Left renal pelvis (tissue), 4 donors: ENCODE measurements around the gene ABI3BP. TPM values are rescaled to one million over a fixed set of nuclear protein-coding genes. Genes with fewer than 3 reads are reported as not detected.
"Not testable (repeated sequence)": the region's sequence is repeated elsewhere in the genome, so short reads cannot be mapped to it uniquely, and the experiment has no call there.

Experiments used
- DNase-seq, 4 donors: peaks; one replicate each; pipeline ENCODE4 v3.0.0-alpha.2; 2013; ENCODE audit warnings: low read depth in 4 of 4, low spot score in 3 of 4
- polyA plus RNA-seq, 4 donors: library from polyadenylated mRNA; unstranded; fragments of 120-200 nt; gene quantifications; one replicate each; pipeline ENCODE4 v1.2.1, GENCODE V29; 2013; ENCODE audit not compliant: insufficient read length in 4 of 4

Gene ABI3BP, protein sequence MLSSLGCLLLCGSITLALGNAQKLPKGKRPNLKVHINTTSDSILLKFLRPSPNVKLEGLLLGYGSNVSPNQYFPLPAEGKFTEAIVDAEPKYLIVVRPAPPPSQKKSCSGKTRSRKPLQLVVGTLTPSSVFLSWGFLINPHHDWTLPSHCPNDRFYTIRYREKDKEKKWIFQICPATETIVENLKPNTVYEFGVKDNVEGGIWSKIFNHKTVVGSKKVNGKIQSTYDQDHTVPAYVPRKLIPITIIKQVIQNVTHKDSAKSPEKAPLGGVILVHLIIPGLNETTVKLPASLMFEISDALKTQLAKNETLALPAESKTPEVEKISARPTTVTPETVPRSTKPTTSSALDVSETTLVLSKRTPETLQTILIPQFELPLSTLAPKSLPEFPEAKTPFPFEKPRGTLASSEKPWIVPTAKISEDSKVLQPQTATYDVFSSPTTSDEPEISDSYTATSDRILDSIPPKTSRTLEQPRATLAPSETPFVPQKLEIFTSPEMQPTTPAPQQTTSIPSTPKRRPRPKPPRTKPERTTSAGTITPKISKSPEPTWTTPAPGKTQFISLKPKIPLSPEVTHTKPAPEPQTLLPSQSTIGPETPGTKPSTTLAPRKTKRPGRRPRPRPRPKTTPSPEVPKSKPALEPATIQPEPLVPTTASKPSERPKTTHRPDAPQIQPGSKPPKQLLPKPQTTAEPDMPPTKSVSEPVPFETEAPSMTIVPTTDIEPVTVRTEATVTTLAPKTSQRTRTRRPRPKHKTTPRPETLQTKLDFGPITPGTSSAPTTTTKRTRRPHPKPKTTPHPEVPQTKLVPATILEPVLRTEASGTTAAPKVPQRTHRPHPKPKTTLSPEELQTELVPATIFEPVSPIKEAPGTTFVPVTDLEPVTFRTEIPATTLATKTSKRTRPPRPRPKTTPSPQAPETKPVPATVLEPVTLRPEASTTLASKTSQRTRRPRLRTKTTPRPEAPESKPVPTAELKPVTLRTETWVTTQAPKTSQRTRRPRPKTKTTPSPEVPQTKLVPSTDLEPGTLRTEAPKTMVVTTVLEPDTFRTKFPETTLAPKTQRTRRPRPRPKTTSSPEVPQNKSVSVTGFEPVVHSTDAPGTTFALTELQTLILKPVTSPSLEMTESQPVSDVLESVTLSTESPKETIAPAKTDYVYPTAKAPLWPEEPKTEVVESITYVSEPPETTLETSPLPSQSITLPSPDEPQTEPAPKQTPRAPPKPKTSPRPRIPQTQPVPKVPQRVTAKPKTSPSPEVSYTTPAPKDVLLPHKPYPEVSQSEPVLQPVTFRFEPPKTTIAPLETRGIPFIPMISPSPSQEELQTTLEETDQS (N-terminal part only)
- polyA plus RNA-seq, result 10 to 100 TPM; 21.5 to 37.5 (median 27.2) TPM

DNA sequence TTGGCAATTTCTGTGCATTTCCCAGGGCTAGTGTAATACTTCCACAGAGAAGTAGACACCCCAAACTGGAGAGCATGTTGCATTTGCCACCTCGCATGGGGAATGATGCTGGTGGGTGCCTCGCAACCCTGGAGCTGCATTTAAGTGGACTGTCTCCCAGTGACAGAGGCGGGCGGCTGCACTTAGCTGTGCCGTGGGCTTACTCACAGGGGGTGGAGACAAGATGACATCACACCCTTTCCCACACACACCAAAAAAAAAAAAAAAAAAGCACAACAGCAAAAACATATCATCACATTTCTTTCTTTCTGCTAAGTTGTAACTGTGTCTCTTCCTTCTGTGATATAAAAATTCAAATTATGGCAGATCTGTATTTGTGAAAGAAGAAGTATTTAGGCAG lies at the start of gene ABI3BP:
Gene ABI3BP, minus strand, starts transcription at position 113 of the 400 bp plus-strand sequence. Its CDS starts 37 bp downstream, at position 76.
- DNase-seq, result peak in 2 of 4 donors; percentile 14 to 27

DNA sequence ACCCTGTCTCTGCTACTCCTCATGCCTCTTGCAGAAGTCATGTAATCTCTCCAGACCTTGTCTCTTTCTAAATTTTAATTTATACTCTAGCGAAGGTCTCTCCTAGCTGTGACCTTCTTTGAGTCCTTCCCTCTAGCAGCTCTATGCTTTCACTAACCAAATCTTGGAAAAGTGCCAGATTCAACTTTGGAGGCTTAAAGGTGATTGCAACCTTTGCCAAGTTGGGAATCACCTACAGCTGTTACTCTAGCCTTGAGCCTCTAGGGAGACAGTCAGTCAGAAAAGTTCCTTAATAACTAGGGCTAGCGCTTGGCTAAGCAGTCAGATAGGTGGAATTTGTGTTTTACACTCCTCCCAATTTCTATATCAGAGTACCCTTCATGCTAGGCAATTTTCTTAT lies 46.1 kb upstream of the ABI3BP start:
- no peak for DNase-seq

DNA sequence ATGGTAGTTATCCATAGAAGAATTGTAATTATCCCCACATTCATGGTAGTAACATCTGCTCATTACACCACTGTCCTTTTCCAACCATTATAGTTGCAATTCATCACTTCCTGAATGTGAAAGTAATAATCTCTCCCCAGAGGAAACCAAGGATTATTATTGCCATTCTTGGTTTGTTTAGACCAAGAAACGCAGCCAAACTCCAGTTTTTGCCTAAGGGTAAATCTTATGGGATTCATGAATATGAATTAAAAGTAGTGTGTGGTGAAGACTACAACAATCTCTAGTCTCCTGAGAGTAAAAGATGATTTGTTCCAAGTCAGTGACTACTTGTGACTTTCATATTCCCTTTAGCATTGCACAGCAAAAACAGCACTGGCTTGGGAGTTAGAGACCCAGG lies 45.7 kb upstream of the ABI3BP start:
- no peak for DNase-seq

DNA sequence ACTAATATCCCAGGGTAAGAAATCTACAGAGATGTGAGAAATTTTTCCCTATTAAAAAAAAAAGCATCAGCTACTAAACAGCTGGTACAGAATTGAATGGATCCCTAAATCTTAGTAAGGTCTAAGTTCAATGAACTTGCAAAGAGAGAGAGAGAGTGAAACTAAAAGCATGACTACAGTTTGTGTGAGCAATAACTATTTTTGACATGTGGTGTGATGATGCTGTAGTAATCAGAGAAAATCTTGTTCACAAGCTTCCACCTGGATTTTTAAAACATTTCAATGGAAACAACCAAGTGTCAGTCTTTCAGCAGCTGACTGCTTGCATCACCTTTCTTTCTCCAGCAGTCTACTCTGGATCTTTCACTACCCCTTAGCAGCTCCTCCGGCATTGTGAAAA lies 45.2 kb upstream of the ABI3BP start:
- DNase-seq, result no peak

DNA sequence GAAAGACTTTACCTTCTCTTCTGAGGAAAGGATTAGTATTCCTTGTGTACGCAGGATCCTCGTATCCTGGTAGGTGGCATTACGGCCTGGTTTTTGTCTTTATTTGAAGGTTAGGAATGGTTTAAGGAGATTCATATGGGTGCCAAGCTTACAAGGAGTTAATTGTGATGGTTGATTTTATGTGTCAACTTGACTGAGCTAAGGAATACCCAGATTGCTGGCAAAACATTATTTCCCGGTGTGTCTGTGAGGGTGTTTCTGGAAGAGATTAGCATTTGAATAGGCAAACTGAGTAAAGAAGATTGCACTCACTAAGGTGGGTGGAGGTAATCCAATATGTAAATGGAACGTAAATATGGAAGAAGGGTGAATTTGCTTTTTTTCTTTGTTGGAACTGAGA lies 44.4 kb upstream of the ABI3BP start:
- no peak for DNase-seq

DNA sequence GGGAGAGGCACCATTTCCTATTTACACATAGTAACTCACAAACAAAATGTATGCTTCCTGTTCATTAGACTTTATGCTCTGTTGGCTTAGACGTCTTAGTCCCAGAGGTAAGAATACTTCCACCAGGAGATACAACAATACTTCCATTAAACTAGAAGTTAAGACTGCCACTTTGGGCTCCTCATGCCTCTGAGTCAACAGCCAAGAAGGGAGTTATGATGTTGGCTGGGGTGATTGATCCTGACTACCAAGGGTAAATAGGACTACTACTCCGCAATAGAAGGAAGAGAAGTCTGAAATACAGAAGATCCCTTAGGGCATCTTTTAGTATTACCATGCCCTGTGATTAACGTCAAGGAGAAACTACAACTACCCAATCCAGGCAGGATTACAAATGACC lies 43.5 kb upstream of the ABI3BP start:
- no peak for DNase-seq

DNA sequence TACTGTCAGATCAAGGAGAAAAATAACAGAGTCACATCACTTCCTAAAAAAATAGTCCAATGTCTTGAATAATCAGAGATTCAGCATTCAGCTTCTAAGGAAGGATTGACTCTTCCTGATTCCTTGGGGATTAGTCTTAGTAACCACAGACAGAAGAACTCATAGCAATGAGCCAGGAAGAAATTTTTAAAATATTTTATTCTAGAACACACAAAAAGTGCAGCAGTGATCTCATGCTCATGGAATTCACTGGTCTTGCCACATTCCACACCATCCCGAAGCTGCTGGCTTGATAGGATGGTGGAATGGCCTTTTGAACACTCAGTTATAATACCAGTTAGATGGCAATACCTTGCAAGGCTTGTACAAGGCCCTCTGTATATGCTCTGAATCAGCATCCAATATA lies 43.0 kb upstream of the ABI3BP start:
- DNase-seq, result no peak

DNA sequence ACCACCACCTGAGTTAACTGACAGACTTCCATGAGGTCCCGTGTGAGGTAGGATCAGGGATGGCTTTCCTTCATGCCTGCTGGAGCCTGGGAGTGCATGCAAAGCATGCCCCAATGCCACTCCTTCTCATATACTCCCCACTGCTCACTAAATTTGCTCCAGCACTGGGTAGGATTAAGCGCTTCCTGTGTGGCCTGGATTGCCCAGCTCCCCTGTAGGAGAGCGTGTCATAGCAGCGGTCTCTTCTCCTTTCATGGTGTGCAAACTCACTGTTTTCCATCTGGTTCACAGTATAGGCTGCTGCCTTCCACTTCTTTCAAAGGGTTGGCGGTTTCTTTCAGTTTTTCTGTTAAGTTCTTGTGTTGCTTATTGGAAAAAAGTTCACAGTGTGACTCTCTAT lies 34.1 kb upstream of the ABI3BP start:
- no peak for DNase-seq

DNA sequence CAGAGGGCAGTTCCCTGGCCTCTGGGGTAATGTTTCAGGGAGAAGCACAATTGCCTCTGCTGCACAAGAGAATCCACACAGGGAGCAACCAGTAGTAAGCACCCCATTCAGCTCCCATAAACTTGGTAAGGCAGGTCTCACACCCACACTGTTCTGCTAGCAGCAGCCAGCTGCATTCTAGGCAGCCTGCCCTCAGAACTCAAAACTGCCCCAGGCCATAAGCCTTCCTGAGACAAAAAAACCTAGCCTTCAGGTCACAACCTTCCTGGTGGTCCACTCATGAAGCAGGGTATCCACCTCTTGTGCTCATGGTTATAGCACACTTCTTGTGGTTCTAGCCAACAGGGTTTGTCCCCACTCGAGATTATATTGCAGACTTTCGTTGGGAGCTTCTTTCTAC lies 33.7 kb upstream of the ABI3BP start:
- no peak for DNase-seq

DNA sequence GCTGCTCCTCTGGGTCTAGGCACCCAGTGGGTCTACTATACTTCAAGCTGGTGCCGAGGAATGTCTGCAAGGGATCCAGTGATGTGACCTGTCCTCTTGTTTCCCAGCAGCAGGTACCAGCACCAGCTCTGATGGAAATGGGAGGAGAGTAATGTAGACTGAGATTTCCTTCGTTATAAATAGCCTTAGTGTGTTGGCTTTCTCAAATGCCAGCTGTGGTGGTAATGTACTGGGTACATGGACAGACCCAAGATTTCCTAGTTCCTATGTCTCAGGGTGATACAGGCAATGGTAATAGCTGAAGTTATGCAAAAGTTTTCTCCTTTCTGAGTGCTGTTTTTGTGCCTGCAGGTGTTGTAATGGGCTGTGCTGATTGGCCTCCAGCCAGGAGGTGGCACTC lies 33.0 kb upstream of the ABI3BP start:
- no peak for DNase-seq

DNA sequence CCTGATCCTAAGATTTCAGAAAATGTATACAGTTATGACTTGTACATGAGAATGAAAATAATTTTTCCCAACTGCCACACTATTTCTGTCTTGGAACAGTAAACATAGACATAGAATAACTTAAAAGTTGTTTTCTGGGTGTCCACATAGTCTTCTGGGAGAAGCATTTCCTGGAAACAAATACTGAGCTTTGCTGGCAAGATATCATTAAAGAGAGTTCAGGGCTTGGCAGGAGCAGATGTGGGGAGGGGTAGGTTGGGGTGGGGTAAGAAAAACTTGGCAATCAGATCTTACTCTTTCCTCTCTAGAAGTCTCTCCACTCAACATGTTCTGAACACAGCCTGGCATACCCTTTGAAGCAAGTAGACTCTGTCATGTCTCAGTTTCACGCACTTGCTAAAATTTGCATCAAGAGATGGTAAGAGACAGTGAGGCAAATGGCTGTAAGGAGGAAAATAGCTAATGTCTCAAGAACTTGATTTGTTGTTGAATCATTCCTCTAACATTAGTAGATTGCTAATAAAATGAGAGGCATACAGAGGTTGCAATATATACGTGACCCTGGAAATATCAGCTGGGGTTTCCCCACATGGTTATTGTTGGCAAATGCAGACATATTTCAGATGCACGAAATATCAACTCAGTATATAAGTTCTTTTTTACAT lies 27.3 kb upstream of the ABI3BP start:
- DNase-seq, result no peak

DNA sequence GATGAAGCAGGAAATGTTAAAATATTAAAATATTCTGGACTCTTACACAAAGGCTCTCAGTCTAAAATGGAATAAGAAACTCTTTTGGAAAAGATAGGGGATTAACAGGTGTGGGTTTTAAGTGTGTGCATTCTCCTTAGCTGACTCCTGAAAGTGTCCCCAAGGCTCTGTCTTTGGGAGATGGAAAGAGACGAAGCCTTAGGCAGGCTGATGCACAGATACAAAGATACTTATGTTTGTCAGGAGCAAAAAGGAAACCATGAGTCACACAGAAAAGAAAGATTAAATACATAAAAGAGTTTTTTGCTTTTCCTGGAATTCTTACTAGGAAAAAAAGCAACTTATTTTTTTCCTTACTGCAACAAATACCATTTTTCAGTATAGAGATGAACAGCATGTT lies 23.8 kb upstream of the ABI3BP start:
- no peak for DNase-seq

DNA sequence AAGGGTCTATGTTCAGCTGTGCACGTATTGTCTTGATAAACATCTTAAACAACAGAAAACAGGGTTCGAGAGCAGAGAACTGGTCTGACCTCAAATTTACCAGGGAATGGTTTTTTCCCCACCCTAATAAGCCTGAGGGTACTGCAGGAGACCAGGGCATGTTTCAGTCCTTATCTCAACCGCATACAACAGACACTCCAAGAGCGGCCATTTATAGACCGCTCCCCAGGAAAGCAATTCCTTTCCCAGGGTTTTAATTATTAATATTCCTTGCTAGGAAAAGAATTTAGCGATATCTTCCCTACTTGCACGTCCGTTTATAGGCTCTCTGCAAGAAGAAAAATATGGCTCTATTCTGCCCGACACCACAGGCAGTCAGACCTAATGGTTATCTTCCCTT lies 19.1 kb upstream of the ABI3BP start:
- DNase-seq, result not testable (repeated sequence)

DNA sequence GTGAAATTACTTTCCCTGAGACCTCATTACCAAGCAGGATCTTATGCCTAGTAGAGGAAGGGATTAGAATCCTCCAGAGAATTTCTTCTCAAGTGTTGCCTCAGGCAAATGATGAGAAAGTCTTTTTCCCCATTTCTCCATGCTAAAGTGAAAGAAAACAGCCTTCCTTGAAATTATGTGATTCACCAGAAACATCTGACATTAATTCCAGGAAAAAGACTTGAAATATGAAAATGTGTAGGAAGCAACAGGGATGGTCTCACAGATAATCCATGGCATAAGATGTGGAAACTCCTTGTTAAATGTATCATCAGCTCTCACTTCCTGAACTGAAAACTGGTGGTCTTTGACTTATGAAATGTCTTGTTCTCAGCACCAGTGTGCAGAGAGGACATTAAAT lies 17.9 kb upstream of the ABI3BP start:
- no peak for DNase-seq

DNA sequence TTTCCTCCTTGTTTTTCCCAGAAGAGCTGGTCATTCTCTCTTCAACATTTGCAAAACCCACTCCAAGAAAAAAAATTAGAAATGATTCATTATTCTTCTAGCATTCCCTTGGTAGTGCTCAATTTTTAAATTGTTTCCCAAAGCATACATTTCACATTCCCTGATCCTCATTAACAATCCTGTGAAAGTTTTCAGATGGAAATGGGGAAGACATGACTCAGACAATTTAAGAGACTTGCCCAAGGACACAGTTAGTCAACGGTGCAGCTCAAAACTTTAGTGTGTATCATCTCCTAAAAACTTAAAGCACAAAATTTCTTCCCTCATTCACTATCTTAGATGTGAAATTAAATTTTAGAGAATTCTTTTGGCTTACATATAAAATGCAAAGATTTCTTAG lies 17.1 kb upstream of the ABI3BP start:
- DNase-seq, result no peak

DNA sequence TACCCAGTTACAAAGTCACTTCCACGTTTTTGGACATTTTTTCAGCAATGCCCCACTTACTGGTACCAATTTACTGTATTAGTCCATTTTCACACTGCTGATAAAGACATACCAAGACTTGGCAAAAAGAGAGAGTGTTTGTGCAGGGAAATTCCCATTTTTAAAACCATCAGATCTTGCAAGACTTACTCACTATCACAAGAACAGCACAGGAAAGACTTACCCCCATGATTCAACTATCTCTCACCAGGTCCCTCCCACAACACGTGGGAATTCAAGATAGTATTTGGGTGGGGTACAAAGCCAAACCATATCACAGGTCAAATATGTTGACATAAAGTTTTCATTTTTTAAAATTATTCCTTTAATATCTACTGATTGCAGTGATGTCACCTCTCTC lies 16.2 kb upstream of the ABI3BP start:
- no peak for DNase-seq

DNA sequence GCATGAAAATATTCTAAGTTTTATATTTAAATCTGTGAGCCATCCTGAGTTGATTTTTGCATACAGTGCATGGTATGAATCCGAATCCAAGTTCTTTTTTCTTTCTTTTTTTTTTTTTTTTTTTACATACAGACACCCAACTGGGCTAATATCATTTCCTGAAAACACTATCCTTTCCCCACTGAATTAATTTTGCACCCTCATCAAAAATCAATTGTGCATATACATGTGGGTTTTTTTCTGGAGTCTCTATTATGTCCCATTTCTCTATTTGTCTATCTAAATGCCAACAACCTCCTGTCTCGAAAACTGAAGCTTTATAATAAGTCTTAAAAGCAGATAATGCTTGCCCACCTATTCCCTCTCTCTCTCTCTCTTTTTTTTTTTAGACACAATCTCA lies 5.9 kb upstream of the ABI3BP start:
- DNase-seq, result no peak

DNA sequence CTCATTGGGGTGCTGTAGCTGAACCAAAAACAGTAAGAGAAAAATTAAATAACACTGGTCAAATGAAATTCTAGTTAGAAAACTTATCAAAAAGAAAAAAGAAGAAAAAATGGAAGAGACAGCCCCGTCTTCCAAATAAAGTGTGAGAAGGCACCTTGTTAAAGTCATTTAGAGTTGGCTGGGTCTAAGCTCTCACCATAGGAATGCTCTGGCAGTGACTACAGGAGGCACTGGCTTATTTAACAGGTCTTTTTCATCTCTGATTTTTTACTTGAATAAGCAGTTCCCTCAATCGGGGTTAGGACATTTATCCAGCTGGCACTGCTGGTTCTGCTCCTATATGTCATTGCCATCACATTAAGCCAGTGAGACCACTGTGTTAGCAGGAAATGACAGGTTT lies 1.6 kb upstream of the ABI3BP start:
- DNase-seq, result no peak

DNA sequence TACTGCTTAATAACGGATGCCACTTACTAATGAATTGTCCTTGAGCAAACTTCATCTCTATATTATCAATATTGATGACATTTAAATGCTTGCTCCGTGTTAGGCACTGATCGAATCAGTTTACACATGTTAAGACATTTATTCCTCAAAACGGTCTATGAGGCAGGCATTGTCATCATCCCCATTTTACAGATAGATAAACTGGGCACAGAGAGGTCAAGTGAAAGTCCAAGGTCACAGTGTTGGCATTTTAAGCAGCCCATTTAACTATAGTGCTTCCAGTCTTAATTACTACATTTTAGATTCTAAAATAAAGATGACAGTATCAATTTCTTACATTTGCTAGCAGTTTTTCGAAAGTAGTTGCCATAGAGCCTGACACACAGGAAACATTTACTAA lies 966 bp upstream of the ABI3BP start:
- DNase-seq, result no peak
